SK-N-SH treated with all-trans-retinoic acid at 6 μM for 48 hours (cell line): ENCODE data around the gene KRT14.

Experiments used
- ATAC-seq: fragments of 200-7000 bp; cut with Tn5 transposase; 3 replicates; pipeline ENCODE4 v1.9.1; 2020; ENCODE audit warnings: mild to moderate bottlenecking, moderate library complexity
- ARNTL ChIP-seq: fragments of 450-650 bp; formaldehyde crosslinking; IDR thresholded peaks from 2 replicates; pipeline ENCODE4 v1.5.0; 2020; ENCODE audit warnings: low read depth, mild to moderate bottlenecking, moderate library complexity, borderline replicate concordance
- BACH2 ChIP-seq: fragments of 250-450 bp; sonication (Bioruptor Pico); IDR thresholded peaks from 2 replicates; pipeline ENCODE4 v1.9.0; 2021; ENCODE audit warnings: mild to moderate bottlenecking, borderline replicate concordance
- CREB5 ChIP-seq: fragments of 250-450 bp; sonication (Bioruptor Pico); IDR thresholded peaks from 2 replicates; pipeline ENCODE4 v1.5.1; 2020; ENCODE audit warnings: low read depth, mild to moderate bottlenecking, moderate library complexity
- CSDC2 ChIP-seq: fragments of 250-450 bp; sonication (Bioruptor Pico); IDR thresholded peaks from 2 replicates; pipeline ENCODE4 v1.5.0; 2020; ENCODE audit warnings: mild to moderate bottlenecking, moderate library complexity
- CSRNP3 ChIP-seq: fragments of 250-450 bp; sonication (Bioruptor Pico); IDR thresholded peaks from 2 replicates; pipeline ENCODE4 v1.5.1; 2021; ENCODE audit warnings: mild to moderate bottlenecking, moderate library complexity
- ESRRG ChIP-seq: fragments of 250-450 bp; sonication (Bioruptor Pico); IDR thresholded peaks from 2 replicates; pipeline ENCODE4 v1.6.1; 2021; ENCODE audit warnings: mild to moderate bottlenecking
- GLIS3 ChIP-seq: fragments of 250-450 bp; sonication (Bioruptor Pico); IDR thresholded peaks from 2 replicates; pipeline ENCODE4 v1.5.0; 2020; ENCODE audit warnings: mild to moderate bottlenecking, moderate library complexity
- ISL1 ChIP-seq: fragments of 250-450 bp; sonication (Bioruptor Pico); IDR thresholded peaks from 2 replicates; pipeline ENCODE4 v2.1.2; 2022; ENCODE audit warnings: mild to moderate bottlenecking, moderate library complexity
- POU6F1 ChIP-seq: fragments of 250-450 bp; sonication (Bioruptor Pico); IDR thresholded peaks from 2 replicates; pipeline ENCODE4 v1.8.0; 2021; ENCODE audit warnings: low read depth, mild to moderate bottlenecking, moderate library complexity, borderline replicate concordance
- PPARA ChIP-seq: fragments of 250-450 bp; sonication (Bioruptor Pico); IDR thresholded peaks from 2 replicates; pipeline ENCODE4 v1.5.0; 2020; ENCODE audit warnings: mild to moderate bottlenecking, borderline replicate concordance
- RARB ChIP-seq: fragments of 250-450 bp; sonication (Bioruptor Pico); IDR thresholded peaks from 2 replicates; pipeline ENCODE4 v1.8.0; 2021; ENCODE audit warnings: mild to moderate bottlenecking, moderate library complexity
- TCF4 ChIP-seq: fragments of 250-450 bp; sonication (Bioruptor Pico); IDR thresholded peaks from 2 replicates; pipeline ENCODE4 v1.8.0; 2021; ENCODE audit warnings: mild to moderate bottlenecking, moderate library complexity, borderline replicate concordance
- TOX ChIP-seq: fragments of 250-450 bp; sonication (Bioruptor Pico); IDR thresholded peaks from 2 replicates; pipeline ENCODE4 v1.8.0; 2021; ENCODE audit warnings: mild to moderate bottlenecking, moderate library complexity, borderline replicate concordance
- TSHZ2 ChIP-seq: fragments of 250-450 bp; sonication (Bioruptor Pico); IDR thresholded peaks from 2 replicates; pipeline ENCODE4 v1.5.0; 2020; ENCODE audit warnings: mild to moderate bottlenecking, moderate library complexity
- ZC3H10 ChIP-seq: fragments of 250-450 bp; sonication (Bioruptor Pico); IDR thresholded peaks from 2 replicates; pipeline ENCODE4 v1.5.1; 2021; ENCODE audit warnings: mild to moderate bottlenecking, moderate library complexity
- ZFP3 ChIP-seq: fragments of 250-450 bp; sonication (Bioruptor Pico); IDR thresholded peaks from 2 replicates; pipeline ENCODE4 v1.5.0; 2020; ENCODE audit warnings: mild to moderate bottlenecking, moderate library complexity
- ZFP30 ChIP-seq: fragments of 450-650 bp; formaldehyde crosslinking; IDR thresholded peaks from 2 replicates; pipeline ENCODE4 v1.5.0; 2022; ENCODE audit warnings: mild to moderate bottlenecking, moderate library complexity
- ZNF565 ChIP-seq: fragments of 450-650 bp; formaldehyde crosslinking; conservative IDR thresholded peaks from 2 replicates; pipeline ENCODE4 v1.5.0; 2020; ENCODE audit warnings: low read depth, mild to moderate bottlenecking, moderate library complexity
- ZNF70 ChIP-seq: fragments of 450-650 bp; formaldehyde crosslinking; IDR thresholded peaks from 2 replicates; pipeline ENCODE4 v1.5.0; 2020; ENCODE audit warnings: mild to moderate bottlenecking, moderate library complexity
- ZNF8 ChIP-seq: fragments of 450-650 bp; formaldehyde crosslinking; IDR thresholded peaks from 2 replicates; pipeline ENCODE4 v1.5.0; 2020; ENCODE audit warnings: mild to moderate bottlenecking, moderate library complexity
- TF ChIP-seq, protein P1 (sequence below): fragments of 250-450 bp; sonication (Bioruptor Pico); IDR thresholded peaks from 2 replicates; pipeline ENCODE4 v1.8.0; 2020; ENCODE audit warnings: mild to moderate bottlenecking, moderate library complexity, borderline replicate concordance

The KRT14 gene

DNA sequence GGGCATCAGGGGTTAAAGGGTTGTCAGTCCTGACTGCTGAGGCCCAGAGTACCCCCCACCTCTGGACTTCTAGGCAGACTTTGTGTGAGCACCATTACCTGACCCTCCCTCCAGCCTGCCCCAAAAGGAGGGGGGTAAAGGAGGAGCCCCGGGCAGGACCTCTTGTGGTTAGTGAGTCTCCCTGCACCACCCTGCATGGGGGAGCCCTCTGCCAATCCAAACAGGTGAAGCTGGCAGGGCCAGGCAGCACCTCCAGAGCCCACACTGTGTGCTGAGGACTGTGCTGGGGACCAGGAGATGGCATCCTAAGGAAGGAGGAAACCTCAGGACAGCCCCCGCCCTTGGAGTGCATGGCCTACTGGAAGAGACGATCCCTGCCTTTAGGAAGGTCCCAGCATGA lies 2.6 kb upstream of the KRT14 start:
- TF ChIP-seq ZNF565: no peak
- no peak for TF ChIP-seq TOX (CRISPR knock-in tag)
- TF ChIP-seq TSHZ2 (CRISPR knock-in tag): no peak
- TF ChIP-seq CSRNP3 (CRISPR knock-in tag): no peak
- TF ChIP-seq, protein P1, sequence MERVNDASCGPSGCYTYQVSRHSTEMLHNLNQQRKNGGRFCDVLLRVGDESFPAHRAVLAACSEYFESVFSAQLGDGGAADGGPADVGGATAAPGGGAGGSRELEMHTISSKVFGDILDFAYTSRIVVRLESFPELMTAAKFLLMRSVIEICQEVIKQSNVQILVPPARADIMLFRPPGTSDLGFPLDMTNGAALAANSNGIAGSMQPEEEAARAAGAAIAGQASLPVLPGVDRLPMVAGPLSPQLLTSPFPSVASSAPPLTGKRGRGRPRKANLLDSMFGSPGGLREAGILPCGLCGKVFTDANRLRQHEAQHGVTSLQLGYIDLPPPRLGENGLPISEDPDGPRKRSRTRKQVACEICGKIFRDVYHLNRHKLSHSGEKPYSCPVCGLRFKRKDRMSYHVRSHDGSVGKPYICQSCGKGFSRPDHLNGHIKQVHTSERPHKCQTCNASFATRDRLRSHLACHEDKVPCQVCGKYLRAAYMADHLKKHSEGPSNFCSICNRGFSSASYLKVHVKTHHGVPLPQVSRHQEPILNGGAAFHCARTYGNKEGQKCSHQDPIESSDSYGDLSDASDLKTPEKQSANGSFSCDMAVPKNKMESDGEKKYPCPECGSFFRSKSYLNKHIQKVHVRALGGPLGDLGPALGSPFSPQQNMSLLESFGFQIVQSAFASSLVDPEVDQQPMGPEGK (CRISPR knock-in tag): no peak
- TF ChIP-seq TCF4 (CRISPR knock-in tag): no peak
- no peak for TF ChIP-seq ZC3H10 (CRISPR knock-in tag)
- TF ChIP-seq CREB5 (CRISPR knock-in tag): no peak
- TF ChIP-seq ZFP30 (CRISPR knock-in tag): no peak
- no peak for TF ChIP-seq ZNF70 (CRISPR knock-in tag)
- no peak for TF ChIP-seq PPARA (CRISPR knock-in tag)
- no peak for TF ChIP-seq CSDC2
- TF ChIP-seq BACH2 (CRISPR knock-in tag): no peak
- no peak for TF ChIP-seq ARNTL (CRISPR knock-in tag)
- no peak for TF ChIP-seq ISL1 (CRISPR knock-in tag)
- TF ChIP-seq ZNF8 (CRISPR knock-in tag): no peak
- no peak for TF ChIP-seq ESRRG (CRISPR knock-in tag)
- no peak for TF ChIP-seq ZFP3 (CRISPR knock-in tag)
- TF ChIP-seq POU6F1 (CRISPR knock-in tag): no peak
- no peak for ATAC-seq

DNA sequence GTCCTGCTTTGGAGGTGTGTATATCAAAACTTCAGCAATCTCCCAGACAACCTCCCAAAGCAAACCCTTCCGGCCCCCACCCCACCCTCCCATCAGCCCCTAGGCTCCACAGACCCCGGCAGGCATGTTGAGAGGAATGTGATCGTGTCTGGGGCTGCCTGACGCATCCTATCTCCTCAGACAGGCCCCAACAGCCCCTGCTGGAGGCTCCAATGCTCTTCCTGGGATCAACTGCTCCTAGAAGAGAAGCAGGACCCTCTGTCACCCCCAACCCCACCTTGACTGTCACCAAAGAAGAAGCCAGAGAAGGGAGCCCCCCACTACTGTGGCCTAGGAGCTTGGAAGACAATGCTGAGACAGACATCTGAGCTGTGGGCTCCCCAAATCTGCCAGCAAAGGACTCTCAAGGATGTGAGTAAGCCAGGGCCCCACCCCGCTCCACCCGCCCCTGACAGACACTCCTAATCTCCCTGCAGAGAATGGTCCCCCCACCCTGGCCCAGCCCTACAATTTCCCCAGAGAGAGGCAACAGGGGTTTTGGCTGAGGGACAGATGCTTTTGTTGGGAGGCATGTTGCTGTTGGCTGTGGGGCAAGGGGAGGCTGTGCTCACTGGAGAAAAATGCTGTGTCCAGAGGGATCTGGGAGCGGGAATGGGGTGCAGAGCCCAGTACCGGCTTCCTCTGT lies 1.6 kb upstream of the KRT14 start:
- TF ChIP-seq CSRNP3 (CRISPR knock-in tag) (no peak), ISL1 (CRISPR knock-in tag) (no peak), ESRRG (CRISPR knock-in tag) (no peak), GLIS3 (CRISPR knock-in tag) (no peak), RARB (CRISPR knock-in tag) (no peak), ZNF8 (CRISPR knock-in tag) (no peak)
- TF ChIP-seq, protein P1 (CRISPR knock-in tag): no peak
- ATAC-seq: no peak
